HG03135 (cell line): ENCODE measurements around the gene UGCG.
"Not testable (repeated sequence)": the region's sequence is repeated elsewhere in the genome, so short reads cannot be mapped to it uniquely, and the experiment has no call there.

ENCODE experiments used
- ATAC-seq: cut with Tn5 transposase; IDR thresholded peaks from one replicate; pipeline ENCODE4 v1.9.1; 2021; ENCODE audit warnings: mild to moderate bottlenecking, moderate library complexity; ENCODE audit not compliant: unreplicated experiment

The UGCG gene

DNA sequence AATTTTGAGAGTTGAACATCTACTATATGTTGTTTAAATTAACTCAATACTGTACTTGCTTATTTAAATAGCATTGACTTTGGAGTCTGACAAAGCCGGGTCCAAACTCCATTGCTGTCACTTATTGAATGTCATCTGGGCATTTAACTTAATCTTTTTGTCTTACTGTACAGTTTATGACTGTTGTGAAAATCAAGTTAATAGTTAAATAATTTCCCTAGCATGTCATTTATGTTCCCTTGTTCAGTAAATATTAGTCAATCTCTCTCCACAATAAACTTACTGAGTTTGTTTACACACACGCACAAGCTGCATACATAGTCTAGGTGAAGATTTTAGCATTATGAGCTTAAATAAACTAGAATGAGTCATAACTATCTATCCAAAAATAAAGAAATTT, 6.3 kb upstream of the UGCG start:
- ATAC-seq, result no peak

DNA sequence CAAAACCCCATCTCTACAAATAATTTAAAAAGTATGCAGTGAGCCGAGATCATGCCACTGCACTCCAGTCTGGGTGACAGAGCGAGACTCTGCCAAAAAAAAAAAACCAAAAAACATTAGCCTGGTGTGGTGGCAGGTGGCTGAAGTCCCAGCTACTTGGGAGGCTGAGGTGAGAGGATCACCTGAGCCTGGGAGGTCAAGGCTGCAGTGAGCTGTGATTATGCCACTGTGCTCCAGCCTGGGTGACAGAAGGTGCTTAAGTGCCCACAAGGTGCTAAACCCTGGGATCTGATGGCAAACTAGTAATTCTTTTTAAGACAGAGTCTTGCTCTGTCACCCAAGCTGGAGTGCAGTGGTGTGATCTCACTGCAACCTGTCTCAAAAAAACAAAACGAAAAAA, 5.7 kb upstream of the UGCG start:
- ATAC-seq, result not testable (repeated sequence)

DNA sequence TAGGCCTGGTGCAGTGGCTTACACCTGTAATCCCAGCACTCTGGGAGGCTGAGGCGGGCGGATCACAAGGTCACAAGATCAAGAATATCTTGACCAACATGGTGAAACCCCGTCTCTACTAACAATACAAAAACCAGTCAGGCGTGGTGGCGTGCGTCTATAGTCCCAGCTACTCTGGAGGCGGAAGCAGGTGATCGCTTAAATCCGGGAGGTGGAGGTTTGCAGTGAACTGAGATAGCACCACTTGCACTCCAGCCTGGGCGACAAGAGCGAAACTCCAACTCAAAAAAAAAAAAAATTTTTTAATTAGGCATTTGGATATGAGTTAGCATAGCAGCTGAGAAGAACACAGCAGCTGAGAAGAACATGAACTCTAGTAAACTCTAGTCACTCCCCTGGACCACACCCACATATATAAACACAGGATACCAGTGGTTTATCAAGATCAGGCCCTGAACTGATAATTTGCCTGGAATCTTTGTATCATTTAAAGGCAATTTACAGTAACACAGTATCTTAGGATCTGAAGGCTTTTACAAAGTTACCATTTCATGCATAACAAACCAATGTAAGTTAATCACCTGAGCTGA, 4.6 kb upstream of the UGCG start:
- no peak for ATAC-seq

DNA sequence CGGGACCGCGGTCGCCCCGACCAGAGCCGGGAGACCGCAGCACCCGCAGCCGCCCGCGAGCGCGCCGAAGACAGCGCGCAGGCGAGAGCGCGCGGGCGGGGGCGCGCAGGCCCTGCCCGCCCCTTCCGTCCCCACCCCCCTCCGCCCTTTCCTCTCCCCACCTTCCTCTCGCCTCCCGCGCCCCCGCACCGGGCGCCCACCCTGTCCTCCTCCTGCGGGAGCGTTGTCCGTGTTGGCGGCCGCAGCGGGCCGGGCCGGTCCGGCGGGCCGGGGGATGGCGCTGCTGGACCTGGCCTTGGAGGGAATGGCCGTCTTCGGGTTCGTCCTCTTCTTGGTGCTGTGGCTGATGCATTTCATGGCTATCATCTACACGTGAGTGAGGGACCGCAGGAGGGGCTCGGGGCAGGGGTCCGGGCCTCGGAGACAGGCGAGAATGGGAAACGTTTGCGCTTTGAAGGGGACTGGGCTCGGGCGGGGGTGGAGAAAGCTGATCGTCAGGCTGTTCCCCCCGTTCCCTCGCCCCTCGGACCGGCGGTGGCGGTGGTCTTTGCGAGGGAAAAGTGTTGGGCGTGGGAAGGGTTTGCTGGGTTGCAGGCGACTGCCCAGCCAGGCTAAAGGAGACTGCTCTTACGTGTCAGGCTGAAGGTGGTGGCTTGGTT, 457 bp downstream of the UGCG start:
- ATAC-seq, result peak; percentile 36

DNA sequence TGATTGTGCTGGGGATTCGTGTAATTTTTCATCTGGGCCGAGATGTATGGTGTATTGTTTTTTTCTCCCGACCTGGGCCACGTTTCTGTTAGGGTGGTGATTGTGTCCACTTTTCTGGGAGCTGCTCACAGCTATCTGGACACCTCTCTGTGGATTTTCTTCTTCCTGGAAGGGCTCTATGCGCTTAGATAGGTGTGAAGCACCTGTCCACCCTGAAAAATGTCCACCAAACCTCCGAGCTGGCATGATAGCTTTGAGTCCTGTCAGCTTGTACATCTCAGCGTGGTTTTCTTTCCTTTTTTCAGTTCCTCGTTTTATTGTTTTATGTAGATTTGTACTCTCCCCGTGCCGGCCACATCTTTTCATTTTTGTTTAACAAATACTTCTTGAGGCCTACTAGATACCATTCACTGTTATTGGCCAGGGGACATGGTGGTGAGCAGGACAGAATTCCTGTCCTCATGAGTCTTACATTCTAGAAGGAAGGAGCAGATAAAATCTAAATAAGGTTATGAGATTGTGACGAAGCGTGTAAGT, 1.1 kb downstream of the UGCG start:
- ATAC-seq, result peak; percentile 32

DNA sequence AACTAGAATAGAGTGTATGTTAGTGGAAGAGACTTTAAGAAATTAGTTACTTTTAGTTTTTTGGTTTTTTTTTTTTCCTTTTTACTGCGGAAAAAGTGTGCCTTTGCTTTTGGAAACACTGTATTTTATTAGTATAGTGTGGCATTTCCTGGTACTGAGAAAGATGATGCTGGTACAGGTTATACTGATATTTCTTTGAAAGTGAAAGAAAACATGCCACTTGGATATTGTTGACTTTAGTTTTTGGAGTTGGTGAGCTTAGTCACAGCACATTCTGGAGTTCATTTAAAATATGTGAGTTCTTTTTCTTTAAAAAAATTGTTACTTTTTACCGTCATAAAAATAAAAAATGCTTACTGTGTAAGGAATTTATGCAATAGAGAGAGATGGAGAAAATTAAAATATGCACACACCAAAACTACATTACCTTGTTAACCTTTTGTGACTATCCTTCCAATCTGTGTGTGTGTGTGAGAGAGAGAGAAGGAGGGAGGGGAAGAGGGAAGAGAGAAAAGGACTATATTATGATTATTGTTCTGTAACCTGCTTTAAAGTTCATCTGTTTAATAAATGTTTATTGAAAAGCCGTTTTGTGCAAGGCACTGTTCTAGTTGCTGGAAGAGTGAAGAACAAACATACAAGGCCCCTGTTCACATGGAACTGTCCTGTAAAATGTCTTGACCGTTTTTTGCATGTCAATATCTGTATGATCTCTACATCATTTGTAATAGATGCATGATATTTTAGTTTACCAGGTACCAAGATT, 1.9 kb downstream of the UGCG start:
- ATAC-seq, result no peak

DNA sequence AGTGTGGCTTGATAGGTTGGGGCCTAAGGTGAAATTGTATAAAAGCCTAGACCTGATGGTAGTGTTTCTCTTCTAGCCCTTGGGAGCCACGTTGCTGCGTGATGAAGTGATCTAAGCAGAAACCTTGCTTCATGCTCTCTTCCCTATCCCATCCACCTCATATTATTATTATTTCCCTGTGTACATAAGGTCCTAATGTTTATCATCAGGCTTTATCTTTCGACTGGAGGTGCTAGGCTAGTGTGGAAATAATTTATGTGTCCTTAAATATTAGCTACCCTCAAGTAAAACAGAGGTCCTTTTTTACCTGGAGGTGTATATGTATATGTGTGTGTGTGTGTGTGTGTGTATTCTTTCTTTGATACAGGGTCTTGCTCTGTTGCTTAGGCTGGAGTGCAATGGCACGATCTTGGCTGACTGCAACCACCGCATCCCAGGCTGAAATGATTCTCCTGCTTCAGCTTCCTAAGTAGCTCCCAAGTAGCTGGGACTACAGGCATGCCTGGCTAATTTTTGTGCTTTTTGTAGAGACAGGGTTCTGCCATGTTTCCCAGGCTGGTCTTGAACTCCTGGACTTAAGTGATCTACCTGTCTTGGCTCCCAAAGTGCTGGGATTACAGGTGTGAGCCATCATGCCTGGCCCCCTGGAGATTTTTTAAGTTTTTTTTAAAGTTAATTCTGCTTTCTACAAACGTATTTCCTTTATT, 3.7 kb downstream of the UGCG start:
- ATAC-seq, result no peak

DNA sequence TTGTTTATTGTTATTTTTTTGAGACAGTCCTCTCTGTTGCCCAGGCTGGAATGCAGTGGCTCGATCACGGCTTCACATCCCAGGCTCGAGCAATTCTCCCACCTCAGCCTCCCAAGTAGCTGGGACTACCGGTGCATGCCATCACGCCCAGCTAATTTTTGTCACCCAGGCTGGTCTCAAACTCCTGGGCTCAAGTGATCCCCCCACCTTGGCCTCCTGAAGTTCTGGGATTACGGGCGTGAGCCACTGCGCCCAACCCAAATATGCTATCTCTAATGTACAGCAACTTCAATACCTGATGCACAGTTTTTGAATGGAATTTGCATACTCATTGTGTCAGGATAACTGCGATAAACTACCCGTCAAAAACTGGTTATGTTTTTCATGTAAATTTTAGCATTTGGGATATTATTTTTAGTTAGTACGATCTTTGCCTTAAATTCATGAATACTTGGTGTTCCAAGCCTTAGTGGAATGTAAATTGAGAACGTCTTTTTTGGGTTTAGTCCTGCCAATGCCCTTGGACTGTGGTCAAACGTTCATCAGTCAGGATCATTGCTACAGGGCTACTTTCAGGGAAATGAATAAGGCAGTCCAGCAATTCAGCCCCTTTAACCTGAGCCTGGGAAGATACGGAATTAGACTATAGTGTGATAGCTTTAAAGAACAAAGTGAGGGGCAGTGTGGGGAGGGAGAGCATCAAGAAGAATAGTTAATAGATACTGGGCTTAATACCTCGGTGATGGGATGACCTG, 4.4 kb downstream of the UGCG start:
- no peak for ATAC-seq

DNA sequence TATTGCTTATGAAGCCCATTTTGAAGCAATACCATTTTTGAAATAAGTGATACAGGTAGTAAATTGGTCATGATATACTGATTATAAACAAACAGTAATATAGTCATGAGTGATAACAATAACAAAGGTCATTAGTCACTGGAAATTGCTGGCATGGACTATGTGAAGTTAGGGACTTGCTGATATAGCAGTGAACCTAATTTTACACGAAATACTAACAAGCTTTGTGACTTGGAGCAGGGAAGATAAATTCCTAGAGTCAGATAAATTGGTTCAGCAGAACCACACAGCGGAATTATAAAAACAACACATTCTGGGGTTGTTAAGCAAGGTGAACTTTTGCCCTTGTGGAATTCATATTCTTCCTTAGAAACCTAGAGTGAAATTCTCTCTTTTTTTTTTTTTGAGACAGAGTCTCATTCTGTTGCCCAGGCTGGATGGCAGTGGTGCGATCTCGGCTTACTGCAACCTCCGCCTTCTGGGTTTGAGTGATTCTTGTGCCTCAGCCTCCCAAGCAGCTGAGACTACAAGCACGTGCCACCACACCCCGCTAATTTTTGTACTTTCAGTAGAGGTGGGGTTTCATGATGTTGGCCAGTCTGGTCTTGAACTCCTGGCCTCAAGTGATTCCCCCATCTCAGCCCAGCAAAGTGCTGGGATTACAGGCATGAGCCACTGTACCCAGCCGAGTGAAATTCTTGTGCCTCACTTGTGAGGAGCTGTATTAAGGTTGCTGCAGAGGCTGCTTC, 6.0 kb downstream of the UGCG start:
- no peak for ATAC-seq

DNA sequence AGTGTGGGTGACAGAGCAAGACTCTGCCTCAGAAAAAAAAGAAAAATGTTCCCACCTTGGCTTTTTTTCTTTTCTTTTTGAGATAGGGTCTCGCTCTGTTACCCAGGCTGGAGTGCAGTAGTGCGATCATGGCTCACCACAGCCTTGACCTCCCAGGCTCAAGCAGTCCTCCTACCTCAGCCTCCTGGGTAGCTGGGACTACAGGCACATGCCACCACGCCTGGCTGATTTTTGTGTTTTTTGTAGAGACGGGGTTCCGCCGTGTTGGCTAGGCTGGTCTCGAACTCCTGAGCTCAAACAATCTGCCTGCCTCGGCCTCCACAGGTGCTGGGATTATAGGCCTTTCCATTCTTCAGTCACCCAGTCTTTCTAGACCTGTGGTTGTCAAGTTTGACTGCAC, 6.9 kb downstream of the UGCG start:
- not testable (repeated sequence) for ATAC-seq

DNA sequence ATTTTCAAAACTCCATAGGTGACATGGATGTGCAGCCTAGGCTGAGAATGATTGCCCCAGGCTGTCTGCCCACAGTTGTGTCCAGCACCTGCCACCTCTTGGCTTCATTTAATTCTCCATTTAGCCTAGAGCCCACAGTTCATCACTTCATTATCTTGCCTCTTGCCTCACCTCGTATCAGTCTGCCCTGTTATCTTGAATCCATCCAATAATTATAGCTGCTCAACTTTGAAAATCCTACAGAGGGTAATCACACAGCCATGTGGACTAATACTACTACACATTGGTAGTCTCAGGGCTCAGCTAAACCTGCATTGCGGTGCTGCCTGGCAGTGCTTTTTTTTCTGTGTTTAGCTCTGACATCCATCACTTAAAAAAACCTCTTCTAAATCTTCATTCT, 7.4 kb downstream of the UGCG start:
- ATAC-seq, result no peak

DNA sequence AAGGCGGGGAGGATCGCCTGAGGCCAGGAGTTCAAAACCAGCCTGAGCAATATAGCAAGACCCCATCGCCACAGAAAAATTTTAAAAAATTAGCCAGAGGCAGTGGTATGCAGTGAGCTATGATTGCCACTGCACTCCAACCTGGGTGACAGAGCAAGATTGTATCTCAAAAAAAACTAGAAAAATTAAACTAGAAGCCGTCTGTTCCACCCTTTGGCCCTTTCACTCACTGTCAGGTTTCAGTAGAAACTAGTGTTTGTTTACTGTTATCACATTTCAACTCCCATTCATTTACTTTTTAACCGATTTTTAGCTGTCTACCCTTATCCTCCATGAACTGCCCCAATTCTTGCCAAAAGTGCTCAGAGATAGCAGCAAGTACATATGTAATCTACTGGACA, 8.3 kb downstream of the UGCG start:
- ATAC-seq, result no peak

DNA sequence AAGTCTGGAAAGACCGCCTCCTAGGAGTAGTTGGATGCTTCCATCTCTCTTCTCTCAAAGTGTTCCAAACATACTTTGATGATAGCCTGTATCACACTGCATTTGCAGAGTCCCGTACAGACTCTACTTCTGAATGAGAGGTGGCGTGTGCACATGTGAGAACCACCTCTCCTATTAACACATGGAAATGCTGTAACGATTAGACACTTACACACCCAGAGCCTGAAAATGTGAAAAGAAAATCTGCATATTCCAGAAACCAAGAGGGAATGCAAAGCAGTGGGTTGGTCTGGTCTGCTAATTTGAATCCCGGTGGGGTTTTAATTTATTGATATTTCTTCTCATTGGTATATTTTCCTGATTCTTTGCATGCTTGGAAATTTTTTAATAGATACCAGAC, 10.5 kb downstream of the UGCG start:
- no peak for ATAC-seq

DNA sequence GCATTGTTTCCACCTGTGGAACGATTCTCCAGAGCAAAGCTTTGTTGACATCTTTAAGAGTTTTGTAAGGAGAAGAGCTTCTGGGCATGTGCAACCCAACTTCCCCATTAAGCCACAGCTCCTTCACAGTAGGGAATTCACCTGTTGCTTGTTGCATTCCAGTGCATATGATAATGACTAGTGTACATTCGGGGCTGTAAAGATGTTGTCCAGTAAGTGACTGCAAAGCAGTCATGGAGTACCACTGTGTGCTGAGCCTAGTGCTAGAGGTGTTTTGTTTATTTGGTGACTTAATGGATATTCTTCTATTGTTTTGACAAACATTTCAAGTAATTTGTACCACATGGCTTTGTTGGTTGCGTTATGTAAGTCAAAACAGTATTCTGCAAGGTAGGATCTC, 12.8 kb downstream of the UGCG start:
- no peak for ATAC-seq

DNA sequence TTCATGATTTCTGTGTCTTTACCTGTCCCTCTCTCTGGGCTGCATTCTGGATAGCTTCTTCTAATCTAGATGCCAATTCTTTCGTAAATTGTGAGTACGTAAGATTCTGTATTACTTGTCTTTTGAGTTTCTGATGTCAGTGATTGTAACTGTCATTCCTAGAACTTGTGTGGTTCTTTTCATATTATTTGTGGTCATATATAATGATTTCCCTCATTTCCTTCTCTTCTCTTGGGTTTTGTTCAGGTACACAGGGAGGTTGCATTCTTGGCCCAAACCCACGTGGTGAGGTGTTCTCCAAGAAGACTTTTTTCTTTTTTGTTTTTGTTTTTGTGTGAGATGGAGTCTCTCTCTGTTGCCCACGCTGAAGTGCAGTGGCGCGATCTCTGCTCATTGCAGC, 13.8 kb downstream of the UGCG start:
- no peak for ATAC-seq

DNA sequence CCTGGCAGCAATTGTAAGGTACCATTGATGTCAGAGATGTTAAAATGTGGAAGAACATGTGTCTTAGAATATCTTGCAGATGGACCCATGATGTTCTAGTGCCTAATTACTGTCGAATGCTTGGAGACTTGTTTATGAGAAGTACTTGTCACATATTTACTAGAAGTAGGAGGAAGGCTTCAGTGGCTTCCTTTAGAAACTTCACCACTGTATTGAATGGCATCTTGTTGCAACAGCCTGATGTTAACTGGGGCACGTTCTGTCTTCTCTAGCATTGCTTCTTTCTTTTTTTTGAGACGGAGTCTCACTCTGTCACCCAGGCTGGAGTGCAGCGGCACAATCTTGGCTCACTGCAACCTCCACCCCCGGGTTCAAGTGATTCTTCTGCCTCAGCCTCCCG, 16.5 kb downstream of the UGCG start:
- no peak for ATAC-seq

DNA sequence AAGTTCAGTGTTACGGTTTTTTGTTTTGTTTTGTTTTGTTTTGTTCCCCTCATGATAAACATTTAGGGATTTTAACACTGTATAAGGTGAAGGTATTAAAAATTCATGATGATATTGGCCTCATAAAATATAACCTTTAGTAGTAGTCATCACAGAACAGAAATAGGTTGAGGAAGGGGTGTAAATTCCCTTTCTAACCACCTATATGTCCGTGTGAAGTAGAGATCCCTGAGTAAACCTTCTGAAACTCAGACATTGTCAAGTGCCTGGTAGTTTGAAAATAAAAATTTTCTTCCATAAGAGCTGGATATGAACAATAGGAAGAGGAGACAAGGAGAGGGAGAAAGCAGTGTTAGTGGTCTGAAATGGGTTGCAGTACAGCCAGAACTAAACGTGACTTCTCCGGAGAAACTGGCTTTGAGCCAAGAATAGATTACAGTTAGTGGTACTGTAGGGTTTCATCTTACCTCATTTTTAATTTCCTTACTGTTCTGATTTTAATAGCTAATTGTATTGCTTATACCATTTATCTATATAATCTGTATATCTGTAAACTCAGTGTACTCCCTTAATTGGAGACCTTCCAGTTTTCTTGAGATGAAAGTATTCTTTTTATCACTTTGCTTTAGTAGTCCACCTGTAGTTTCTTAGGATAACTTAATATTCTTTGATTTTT, 18.3 kb downstream of the UGCG start:
- no peak for ATAC-seq

DNA sequence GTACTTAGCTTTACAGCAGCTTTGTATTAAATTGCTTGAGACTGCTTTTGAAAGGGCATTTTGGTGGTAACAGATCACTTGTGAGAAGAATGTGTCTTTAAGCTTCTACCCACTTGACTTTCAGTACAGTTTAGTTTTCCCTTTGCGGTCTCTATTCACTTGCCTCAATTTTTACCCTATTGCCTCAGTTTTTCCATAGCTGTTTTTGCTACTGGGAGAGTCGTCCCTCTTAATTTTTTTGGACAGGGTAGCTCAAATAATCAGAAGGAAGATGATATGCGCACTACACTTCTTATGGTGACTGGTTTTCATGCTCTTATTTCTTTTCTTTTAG, 18.8 kb downstream of the UGCG start:
- no peak for ATAC-seq

DNA sequence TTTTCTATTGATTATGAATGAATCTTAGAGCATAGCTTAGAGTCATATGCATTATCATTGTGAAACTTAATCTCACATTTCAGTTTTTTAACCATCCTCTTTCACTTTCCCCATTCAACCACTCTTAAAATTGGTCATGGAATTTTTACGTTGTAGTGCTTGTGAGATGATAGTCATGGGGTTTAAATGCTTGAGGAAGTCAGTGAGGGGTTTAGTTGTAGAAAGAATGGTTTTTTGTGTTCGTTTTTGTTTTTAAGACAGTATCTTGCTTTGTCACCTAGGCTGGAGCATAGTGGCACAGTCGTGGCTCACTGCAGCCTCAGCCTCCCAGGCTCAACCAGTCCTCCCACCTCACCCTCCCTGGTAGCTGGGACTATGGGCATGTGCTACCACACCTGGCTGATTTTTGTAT, 19.6 kb downstream of the UGCG start:
- peak; percentile 51 for ATAC-seq

DNA sequence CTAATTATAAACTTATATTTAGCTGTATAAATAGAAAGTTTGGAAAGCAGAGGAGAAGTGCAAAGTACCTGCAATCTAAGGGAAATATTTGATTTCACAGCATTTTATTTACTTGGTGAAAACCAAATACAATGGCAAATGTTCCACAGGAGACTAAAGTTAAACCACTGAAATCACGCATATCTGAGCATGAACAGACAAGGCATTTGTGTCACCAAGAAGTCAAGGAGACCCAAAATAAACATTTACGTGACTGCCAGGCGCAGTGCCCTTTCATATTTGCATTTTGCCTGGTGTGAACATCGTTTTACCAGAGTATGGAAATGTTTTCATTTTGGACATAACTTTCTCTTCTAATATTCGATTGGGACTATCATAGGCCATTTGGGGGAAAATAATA, 20.6 kb downstream of the UGCG start:
- ATAC-seq, result no peak
